HG02970 (cell line): ENCODE data around the gene CSN3.

Source experiments
- ATAC-seq: cut with Tn5 transposase; IDR thresholded peaks from one replicate; pipeline ENCODE4 v1.9.1; 2021; ENCODE audit warnings: mild to moderate bottlenecking, moderate library complexity, moderate number of reproducible peaks; ENCODE audit not compliant: unreplicated experiment, low FRiP score

The CSN3 gene

GRCh38 chr4:70288651-70289050 is 46.3 kb downstream of the CSN3 start:
- ATAC-seq, result no peak

DNA sequence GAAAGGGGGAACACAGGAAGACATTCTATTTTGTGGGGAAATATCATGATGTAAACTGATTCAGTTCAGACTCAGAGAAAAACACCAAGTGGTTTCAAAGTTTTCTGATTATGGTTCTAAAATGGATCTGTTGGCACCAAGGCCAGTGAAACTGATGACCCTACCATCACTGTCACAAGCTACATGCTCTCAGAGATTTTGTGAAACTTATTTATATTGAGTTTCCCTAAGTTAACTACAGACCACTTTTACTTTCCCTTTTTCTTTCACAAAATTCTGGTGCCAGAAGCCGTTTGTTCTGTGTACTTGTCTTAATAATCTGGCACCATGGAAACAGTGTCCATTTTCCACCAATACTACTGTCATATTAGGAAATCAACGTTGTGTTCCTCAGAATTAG is 48.9 kb downstream of the CSN3 start:
- ATAC-seq, result no peak

DNA sequence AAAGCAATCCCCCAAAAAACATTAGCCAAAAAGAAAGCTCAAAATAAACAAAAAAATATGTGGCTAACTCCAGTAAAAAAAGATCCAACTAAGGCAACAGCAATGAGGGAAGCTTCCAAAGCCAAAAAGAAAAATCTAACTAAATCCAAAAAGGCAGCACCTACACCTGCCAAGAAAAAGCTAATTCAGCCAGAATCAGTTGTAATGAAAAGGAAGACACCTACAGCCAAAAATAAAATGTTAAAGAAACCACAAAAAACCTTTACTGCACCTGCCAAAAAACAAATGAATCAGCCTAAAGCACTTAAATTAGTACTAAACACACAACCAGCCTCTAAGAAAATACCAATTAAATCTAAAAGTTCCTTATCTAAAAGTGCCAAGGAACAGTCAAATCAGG is 55.2 kb downstream of the CSN3 start:
- no peak for ATAC-seq

- no peak for ATAC-seq
Measured at GRCh38 chr4:70298051-70298450, 55.7 kb downstream of the CSN3 start.

DNA sequence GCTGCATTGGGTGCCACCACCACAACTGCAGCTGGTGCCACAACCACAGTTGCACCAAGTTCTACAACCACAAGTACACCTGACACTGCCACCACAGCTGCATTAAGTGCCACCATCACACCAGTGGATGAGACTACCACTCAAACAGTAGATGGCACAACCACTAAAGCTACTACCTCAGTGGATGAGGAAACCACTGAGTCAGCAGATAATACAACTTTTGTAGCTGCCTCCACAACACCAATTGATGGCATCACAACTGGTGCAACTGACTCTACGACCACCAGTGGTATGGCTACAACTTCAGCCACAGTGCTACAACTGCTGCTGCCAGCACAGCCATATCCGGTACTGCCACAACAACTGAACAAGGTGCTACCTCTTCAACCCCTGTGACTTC is 57.2 kb downstream of the CSN3 start:
- ATAC-seq, result no peak

- ATAC-seq, result no peak
Measured at GRCh38 chr4:70300215-70300614, 57.8 kb downstream of the CSN3 start.
